Muscle of back (tissue), 11 donors: Measurements from ENCODE around the gene FARP2. TPM values are rescaled to one million over a fixed set of nuclear protein-coding genes. Genes with fewer than 3 reads are reported as not detected.

ENCODE experiments used
- DNase-seq, 3 donors: peaks; one replicate each; pipeline versions ENCODE4 v3.0.0 to v3.0.0-alpha.2; 2013
- polyA plus RNA-seq, 10 donors: library from polyadenylated mRNA; unstranded; fragments of 120-200 nt; gene quantifications; one replicate each; pipeline ENCODE4 v1.2.1, GENCODE V29; 2013; ENCODE audit not compliant: insufficient read length in 10 of 10

Gene FARP2
- polyA plus RNA-seq, 10 donors: 24.8 to 43.7 (median 33.8) TPM

DNA sequence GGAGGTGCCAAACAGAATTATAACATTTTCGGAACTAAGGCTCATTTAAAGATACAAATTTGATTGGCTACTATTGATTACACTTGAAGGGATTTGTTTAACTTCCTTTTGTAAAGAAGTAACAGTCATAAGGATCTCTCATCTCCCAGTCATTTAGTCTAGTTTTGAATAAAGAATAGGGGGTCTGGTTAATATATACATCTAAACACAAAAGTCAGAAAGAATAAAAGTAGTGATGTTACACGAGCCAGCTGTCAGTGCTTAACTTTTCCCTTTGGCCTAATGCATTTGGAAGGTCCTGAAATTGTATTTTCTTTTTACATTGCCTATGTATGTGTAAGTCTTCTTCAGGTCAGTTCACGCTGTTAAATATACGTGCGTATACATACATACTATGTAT is 32.3 kb upstream of the FARP2 start:
- DNase-seq: no peak

DNA sequence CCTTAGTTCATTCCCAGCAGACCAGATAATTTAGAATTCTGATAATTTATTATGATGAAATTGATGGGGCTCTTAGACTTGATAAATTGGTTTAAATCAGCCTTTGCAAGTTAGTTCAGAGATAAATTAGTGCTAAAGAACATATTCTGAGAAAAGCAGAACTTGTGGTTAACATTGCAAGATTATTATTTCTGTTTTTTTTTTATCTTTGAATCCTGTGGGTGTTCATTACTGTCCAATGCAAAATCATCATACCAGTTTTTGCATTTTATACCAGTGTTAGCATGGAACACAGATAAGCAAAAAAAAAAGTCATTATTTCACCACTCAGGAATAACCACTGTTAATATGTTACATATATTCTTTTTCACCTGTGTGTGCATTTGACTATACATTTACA is 31.3 kb upstream of the FARP2 start:
- DNase-seq: no peak

DNA sequence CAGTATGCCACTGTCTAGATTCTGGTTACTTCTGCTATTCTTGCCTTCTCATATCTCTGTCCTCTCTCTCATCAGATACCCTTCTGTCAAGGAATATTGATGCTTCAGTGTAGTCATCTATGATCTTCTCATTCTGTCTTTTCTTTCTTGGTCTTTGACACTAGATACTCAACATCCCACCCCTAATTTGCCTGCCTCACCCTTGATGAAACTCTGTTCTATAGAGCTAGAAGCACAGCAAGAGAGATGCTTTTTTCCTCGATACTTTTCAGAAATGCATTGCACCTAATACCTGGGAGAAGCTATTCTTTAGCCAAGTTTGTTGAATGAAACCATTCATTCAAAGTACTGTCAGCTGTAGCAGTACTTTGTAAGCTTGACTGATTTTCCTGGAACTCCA is 30.8 kb upstream of the FARP2 start:
- DNase-seq: no peak

DNA sequence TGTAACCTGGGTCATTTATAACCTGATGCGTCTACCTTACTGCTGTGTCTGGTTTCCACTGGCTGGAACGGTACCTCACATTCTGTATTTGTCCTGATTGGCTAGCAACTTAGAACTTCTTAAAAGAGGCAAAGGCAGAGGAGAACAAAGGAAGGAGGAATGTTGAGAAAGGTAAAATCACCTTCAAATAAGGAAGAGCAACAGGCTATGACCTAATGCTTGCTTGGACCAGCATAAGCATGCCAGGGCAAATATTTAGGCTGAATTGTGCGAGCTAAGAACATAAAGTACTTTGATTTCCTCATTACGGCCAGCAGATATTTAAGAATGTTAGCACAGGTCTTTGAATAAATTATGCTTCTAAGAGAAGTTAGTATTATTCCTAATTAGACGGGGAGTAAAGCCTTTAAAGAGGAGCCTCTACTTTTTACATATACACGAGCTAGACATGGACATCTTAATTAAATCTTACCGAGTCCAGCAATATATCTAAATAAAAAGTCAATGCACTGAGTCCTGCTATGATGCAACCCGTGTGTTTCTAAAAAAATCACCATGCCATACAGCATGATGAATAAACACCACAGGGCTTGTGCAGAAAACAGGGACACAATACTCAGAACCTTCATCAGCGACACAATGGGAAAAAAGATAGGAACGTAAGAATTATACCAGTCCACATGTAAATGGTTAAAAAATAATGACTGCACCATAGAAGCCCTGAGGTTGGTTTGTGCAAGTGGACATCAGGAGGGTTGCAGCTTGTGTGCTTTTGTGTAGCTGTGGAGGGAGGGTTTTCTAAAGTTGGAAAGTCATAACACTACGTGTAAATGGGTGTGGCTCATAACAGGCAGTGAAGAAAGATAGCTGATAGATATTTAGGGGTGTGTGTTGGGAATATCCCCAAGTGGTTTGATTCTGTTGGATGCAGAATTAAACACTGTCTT is 26.1 kb upstream of the FARP2 start:
- no peak for DNase-seq

DNA sequence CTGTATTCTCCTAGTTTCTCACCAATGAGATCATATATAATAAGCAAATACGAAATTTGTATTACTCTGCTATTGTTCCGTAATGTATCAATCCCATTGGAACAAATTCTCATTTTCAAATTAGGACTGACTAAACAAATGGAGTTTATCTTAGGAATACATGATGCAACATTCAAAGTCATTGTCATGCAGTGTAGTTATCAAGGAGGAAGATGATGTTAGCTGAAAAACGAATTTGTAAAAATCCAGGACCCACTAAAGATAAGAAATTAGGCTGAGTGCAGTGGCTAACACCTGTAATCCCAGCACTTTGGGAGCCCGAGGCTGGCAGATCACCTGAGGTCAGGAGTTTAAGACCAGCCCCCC is 25.5 kb upstream of the FARP2 start:
- no peak for DNase-seq

DNA sequence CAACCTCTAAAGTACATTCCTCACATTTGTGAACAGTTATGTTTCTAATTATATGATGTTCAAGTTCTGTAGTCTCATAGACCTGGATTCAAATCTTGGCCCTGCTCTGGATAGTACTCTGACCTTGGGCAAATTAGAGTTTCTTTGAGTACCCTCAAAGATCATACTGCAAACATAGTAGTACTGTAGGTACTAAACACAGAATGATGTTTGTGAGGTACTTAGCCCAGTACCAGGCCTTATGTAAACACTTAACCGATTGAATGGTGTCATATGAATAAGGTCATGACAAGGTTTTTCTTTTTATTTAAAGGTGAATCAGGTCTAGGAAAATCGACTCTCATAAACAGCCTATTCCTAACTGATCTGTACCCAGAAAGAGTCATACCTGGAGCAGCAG is 21.3 kb upstream of the FARP2 start:
- no peak for DNase-seq

DNA sequence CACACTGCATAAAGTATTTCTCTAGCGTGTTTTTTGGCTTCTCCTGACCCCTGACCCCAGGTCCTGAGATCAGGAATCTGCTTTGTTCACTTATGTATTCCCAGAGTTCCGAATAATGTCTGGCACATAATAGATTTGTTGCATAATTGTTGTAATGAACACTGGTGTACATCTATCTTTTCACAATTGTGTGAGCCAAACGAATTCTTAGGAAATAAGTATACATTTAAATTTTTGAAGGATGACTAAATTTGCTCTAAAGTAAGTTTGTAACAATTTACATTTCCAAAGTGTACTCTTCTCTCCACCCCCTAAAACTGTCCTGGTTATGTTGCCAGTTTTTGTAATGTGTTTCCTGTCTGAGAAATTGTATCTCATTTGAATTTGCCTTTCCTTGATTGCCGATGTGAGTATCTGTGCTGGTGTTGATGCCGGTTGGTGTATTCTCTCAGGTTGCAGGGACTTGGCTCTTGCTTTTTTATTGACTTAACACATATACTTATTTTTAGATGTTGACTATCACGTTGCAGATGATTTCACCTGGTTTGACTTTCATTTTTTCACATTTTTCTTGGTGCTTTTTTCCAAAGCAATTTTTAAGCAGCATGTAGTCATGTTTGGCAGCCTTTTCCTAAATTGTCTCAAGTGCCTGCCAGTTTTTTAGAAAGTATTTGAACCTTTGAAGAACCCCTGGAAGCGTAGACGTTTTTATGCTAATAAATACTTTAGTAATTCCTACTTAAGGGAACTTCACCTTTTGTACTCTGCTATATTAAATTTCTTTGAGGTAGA is 16.1 kb upstream of the FARP2 start:
- peak in 1 of 3 donors; percentile 40 for DNase-seq

DNA sequence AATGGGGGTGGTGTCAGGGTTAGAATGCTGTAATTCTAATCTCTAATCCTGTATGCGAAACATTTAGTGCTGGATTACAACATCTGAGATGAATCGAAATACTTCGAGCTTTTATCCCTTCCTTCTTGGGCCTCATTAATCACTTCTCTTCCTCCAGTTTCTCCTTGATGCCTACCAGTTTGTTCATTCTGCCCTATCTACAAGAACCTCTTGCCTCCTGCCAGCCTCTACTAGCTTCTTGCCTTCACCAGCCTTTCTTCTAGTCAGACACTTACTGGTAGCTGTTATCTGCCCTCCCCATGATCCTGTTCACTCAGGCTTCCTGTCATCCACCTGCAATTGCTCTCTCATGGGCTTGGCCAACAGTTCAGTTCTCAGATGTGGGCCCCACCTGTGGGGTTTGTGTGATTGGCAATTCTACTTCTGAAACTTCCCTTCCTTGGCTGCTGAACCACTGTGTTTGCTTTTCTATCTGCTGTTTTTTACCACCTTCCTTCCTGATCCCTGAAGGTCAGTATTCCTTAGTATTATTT is 15.4 kb upstream of the FARP2 start:
- no peak for DNase-seq

DNA sequence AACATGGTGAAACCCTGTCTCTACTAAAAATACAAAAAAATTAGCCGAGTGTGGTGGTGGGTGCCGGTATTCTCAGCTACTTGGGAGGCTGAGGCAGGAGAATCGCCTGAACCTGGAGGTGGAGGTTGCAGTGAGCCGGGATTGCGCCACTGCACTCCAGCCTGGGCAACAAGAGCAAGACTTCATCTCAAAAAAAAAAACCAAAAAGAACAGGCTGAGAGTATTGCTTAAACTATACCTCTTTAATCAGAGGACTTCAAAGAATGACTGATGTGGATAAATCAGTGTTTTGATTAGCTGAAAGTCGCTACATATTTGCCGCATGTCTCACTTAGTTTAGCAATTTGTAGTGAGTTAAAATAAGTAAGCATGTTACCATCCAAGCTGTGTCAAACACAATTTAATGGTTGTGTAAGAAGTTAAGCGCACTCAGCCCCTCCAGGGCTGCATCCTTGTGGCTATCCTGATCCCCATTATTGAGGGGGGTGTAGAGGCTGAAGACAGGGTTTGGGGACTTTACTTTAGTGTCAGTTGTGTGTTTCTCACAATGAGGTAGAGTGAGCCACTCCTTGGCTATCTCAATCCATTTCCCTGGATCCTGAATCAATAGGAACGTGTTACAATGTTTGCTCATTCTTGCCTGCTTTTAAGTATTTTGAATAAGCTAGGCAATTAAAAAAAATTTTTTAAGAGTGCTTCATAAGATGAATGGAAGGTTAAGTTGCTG is 11.0 kb upstream of the FARP2 start:
- no peak for DNase-seq

DNA sequence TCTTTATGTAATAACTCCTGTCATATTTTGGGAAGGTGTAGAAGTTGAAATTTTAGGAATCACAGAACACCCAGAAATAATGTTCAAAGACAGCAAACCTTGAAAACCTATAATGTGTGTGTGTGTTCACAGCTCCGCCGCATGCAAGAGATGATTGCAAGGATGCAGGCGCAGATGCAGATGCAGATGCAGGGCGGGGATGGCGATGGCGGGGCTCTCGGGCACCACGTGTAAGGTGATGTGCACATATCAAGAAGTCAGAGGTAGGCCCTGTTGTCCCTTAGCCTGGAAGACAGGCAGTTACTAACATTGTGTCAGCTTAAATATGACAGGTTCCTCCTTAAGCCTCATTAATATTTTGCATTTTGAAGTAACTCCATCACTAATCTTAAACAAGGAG is 6.1 kb upstream of the FARP2 start:
- DNase-seq: no peak

DNA sequence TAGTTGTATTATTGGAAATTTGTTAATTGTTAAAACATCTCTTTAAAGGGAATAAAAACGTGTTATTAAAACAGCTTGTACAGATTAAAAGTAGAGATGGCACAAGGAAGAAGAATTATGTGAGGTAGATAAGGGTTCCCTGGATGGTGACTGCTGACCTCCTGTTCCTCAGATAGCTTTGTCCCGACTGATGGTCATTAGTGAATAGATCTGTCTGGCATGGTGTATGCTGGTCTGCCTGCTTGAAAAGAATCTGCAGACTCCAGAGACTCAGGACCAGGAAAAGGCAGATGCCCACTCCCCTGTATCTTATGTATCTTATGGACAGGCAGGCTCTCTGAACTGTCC is 5.6 kb upstream of the FARP2 start:
- no peak for DNase-seq

DNA sequence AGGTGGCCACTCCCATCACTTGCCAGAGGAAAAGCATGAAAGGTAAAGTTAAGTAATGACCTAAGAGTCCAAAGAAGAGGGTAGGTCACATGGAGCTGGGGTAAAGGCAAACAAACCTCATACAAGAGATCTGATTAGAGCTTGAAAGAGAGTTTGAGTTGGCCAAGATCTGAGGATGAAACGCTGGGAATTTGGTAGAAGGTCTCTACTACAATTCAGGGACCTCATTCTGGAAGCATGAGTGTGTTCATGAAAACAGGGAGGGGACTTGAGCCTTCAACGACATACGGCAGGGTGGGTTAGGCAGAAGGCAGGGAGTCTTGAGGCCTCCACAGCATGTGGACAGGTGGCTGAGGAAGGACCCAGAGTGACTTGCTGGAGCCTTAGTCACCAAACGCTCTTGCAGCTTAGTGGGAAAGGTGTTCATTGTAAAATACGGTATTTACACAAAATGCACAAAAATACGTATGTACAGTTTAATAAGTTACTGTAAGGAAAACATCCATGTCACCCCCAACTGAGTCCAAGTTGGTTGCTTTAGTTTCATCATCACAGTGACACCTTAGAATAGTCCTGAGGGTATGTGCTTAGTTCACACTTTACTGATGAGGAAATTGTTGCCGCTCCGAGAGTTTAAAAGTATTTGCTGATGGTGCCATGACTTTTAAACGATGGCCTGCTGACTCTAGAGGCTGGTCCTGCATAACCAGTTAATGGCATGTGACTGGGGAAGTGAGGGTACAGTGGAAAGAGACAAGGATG is 5.0 kb upstream of the FARP2 start:
- no peak for DNase-seq

DNA sequence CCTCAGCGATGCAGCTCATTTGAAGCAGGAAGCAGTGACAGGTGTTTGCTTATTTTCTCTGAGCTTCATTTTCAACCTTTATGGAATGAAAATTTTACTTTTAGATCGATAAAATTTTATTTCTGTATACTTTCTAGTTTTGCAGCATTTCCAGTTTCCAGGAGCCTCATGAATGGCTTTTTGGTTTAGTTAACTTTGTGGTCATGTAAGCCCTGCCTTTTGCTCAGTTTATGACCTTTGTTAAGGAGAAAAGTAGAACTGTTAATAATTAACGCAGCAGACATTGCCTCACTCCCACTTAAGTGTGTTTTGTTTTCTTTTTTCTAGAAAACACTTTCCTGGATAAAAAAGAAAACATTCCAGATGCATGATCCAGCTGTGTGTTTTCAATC is 4.4 kb upstream of the FARP2 start:
- no peak for DNase-seq

DNA sequence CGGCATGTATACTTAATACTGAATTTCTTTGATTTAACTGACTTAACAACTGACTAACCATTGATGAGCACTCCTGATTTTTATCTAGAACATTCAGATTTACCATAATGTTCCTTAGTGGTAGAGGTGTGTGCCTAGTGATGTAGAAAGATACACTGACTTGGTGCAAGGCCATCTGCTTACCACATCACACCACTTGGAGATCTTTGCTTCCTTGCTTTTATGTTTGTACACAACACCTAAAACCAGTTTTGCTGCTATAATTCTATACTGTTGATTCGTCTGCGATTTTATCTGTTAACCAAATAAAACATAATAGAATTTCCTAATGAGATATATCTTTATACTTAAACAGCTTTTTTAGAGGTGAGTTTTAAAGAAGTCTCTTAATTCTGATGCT is 3.9 kb upstream of the FARP2 start:
- no peak for DNase-seq

DNA sequence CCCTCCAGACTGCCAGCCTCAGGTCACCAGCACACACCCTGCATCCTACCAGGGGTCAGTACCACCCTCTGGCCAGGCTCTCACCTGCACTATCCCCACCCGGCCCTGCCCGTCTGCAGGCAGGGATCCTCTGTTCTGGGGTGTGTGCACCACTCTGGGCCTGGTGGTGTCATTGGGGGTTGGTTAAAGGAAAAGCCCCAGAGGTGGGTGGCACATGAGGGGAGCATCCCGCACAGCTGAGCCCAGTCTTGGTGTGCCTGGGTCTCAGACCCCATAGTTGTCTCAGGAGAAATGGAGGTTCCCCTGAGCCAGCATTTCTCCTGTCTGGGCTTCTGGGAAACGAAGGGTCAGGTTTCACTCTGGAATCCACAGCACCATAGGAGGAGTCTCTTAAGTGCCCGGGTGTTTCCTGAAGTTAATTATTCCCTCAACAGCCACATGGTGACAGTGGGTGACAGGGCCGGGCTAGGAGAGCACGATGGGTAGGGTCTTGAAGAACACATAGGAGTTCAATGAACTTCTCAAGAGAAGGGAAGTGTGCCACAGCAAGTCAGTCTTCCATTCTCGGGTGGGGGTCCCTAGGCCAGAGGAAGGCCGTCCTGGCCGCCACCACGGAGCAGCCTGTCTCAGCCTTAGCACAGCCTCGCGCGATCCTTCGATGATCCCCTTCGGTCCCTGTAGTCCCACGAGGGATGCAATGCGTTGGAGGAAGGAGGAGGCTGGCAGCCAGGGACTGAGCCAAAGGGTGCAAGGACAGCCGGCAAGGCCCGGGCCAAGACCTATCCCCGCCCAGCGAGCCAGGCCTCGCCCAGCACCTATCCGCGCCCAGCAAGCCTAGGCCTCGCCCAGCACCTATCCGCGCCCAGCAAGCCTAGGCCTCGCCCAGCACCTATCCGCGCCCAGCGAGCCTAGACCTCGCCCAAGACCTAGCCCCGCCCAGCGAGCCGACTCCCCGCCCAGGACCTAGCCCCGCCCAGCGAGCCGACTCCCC is 1.1 kb upstream of the FARP2 start:
- DNase-seq: peak; percentile 30 to 73 (median 38)

DNA sequence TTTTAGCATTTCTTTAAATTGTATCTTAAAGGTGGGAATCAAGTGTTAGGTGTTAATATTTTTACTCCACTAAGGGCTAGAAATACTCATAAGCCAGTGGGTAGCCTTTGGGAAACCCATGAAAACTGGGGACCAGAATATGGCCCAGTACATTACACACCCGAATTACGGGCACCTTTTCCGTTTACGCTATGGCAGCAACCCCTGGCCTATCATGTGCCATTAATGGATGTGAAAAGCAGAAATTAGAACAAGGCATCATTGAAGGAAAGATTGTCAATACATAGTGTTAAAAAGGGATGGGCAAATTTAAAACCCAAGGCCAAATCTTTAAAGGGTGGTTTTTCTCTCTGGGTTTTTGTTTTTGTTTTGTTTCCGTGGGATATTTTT is 781 bp downstream of the FARP2 start:
- DNase-seq: no peak

DNA sequence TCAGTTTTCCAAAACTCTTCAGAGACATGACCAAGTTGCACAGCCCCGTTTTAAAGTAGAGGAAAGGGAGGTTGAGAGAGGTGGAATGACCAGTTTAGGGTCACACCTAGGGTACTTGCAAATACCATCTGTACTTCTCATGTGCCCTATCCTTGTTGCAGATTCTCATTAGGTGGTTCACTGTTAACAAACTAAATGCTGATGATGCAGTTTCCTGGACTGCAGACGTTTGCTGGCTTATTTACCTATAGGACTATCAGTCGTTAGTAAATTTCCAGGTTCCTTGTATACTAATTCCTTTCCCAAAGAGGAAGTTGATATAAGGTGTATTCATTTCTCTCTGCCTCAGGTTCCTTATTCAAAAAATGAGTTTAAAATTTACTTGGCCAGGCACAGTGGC is 1.4 kb downstream of the FARP2 start:
- no peak for DNase-seq

DNA sequence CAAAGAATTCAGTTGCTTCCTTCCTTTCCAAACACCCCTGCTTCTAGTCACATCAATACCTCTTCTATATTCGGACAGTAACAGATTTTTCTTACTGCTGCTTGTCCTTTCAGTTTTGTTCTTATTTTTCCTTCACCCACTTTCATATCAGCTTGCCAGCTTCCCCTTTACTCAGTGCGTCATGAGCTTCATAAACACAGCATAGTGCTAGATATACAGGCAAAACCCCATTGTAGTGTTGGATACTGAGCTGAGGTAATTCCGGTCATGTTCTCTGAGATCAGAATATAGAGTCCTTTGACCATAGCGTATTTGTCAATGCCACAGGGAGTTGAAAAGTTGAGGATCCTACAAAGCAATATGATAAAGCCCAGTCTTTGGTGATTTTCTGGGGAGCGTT is 2.4 kb downstream of the FARP2 start:
- no peak for DNase-seq

DNA sequence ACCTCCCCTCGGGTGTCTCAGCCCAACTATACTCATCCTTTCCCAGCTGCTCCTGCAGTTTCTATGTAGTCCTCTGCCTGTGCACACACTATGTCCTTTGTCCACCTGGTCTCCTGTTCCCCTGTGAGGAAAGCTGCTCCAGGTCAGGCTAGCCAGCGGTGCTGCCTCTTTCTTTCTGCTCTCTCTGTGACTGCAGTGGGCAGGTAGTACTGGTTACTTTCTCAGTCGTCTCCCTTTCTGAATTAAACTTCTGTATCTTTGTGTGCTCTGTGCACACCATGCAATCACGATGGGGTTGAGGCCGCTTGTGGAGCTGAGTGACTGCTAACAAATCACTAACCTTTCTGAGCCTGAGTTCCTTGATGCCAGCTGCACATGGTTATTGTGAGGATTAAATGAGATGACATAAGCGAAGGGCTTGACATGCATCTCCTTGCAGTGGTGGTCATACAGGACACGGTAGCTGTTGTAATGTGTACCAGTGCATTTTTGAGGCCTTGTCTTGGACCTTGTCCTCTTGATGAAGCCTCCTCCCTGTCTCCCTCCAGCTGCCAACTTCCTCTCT is 3.5 kb downstream of the FARP2 start:
- no peak for DNase-seq

DNA sequence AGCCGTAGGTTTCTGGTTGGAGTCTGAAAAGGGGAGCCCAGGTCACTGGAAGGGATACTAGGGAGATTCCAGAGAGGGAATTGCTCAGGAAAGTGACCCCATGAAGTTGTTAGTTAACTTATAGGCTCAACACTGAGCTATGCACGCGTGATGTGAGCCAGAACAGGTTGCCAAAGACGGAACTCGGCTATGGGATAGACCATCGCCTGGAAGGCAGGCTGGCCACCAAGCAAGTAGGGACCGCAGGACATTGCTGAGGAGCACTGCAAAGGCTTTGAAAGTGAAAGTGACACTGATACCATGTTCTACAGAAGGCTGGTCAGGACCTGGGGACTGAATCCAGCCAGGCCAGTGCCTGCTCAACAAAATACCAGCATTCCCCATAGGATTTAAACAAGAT is 7.3 kb downstream of the FARP2 start:
- DNase-seq: no peak
